WTC11 (cell line): ENCODE results near the gene CASP8. TPM values are rescaled to one million over a fixed set of nuclear protein-coding genes. Genes with fewer than 3 reads are reported as not detected.
A peak's percentile ranks its signal among the peaks of the same experiment; 100 is the strongest.

Experiments used
- ATAC-seq: fragments of 200-7000 bp; cut with Tn5 transposase; 2 replicates; pipeline ENCODE4 v1.10.0; 2021; ENCODE audit warnings: mild to moderate bottlenecking, moderate library complexity
- Bru-seq: library from RNA; stranded (reverse); fragments of 400-500 nt; gene quantifications from one replicate; lab custom pipeline; 2021; lab: Mats Ljungman, UMichigan
- CTCF ChIA-PET: fragments of 300-600 bp; sonication (Branson Sonifier 250); formaldehyde crosslinking; loops from one replicate; lab custom pipeline; 2021; ENCODE audit warnings: antibody characterized with exemption; lab: Charles Lee
- POLR2A ChIA-PET: fragments of 350-600 bp; sonication (Branson Sonifier 250); formaldehyde crosslinking; loops from one replicate; lab custom pipeline; 2021; ENCODE audit warnings: antibody characterized with exemption; lab: Charles Lee
- DNase-seq: peaks from one replicate; pipeline ENCODE4 v3.0.0; 2021; ENCODE audit warnings: low spot score
- H3K27ac Mint-ChIP-seq: 2 replicates; pipeline ENCODE4 v1.8.0; 2021; ENCODE audit warnings: mixed read lengths
- H3K27me3 Mint-ChIP-seq: 2 replicates; pipeline ENCODE4 v1.8.0; 2021; ENCODE audit warnings: low read depth, mild to moderate bottlenecking, moderate library complexity, mixed read lengths
- H3K36me3 Mint-ChIP-seq: 2 replicates; pipeline ENCODE4 v1.8.0; 2021; ENCODE audit warnings: mixed read lengths
- H3K4me1 Mint-ChIP-seq: 2 replicates; pipeline ENCODE4 v1.8.0; 2022; ENCODE audit warnings: mixed read lengths
- H3K4me3 Mint-ChIP-seq: 2 replicates; pipeline ENCODE4 v1.8.0; 2021; ENCODE audit warnings: mild to moderate bottlenecking, moderate library complexity, mixed read lengths
- H3K9me3 Mint-ChIP-seq: 2 replicates; pipeline ENCODE4 v1.8.0; 2021; ENCODE audit warnings: mixed read lengths
- FOXJ3 ChIP-seq: sonication (generic); formaldehyde crosslinking; IDR thresholded peaks from 2 replicates; pipeline ENCODE4 v1.9.0; 2021; ENCODE audit warnings: missing genetic modification reagents, mild to moderate bottlenecking, borderline replicate concordance
- GABPB1 ChIP-seq: sonication (generic); formaldehyde crosslinking; IDR thresholded peaks from 2 replicates; pipeline ENCODE4 v1.8.1; 2023; ENCODE audit warnings: mild to moderate bottlenecking, missing genetic modification reagents
- HMGA2 ChIP-seq: fragments of 250-450 bp; sonication (Bioruptor Pico); IDR thresholded peaks from 2 replicates; pipeline ENCODE4 v1.4.0; 2021; ENCODE audit warnings: mild to moderate bottlenecking, moderate library complexity
- IRF2 ChIP-seq: sonication (generic); formaldehyde crosslinking; IDR thresholded peaks from 2 replicates; pipeline ENCODE4 v1.8.0; 2022; ENCODE audit warnings: low read depth, missing genetic modification reagents, borderline replicate concordance
- MXD4 ChIP-seq: fragments of 250-450 bp; sonication (Bioruptor Pico); IDR thresholded peaks from 2 replicates; pipeline ENCODE4 v1.8.0; 2021; ENCODE audit warnings: mild to moderate bottlenecking, moderate library complexity, borderline replicate concordance
- MYBL2 ChIP-seq: sonication (generic); formaldehyde crosslinking; IDR thresholded peaks from 2 replicates; pipeline ENCODE4 v1.8.1; 2023; ENCODE audit warnings: mild to moderate bottlenecking, moderate library complexity, missing genetic modification reagents
- NFATC4 ChIP-seq: fragments of 250-450 bp; sonication (Bioruptor Pico); IDR thresholded peaks from 2 replicates; pipeline ENCODE4 v1.9.0; 2021; ENCODE audit warnings: mild to moderate bottlenecking
- NFE2L1 ChIP-seq: sonication (generic); formaldehyde crosslinking; IDR thresholded peaks from 2 replicates; pipeline ENCODE4 v1.8.1; 2023; ENCODE audit warnings: missing genetic modification reagents
- NR1H2 ChIP-seq: sonication (generic); formaldehyde crosslinking; IDR thresholded peaks from 2 replicates; pipeline ENCODE4 v1.9.0; 2021; ENCODE audit warnings: mild to moderate bottlenecking, moderate library complexity, missing genetic modification reagents
- NR3C1 ChIP-seq: sonication (generic); formaldehyde crosslinking; conservative IDR thresholded peaks from 2 replicates; pipeline ENCODE4 v1.8.1; 2023; ENCODE audit warnings: low read depth, mild to moderate bottlenecking, missing genetic modification reagents
- PRRX2 ChIP-seq: fragments of 250-450 bp; sonication (Bioruptor Pico); IDR thresholded peaks from 2 replicates; pipeline ENCODE4 v1.8.0; 2021; ENCODE audit warnings: mild to moderate bottlenecking
- TEAD4 ChIP-seq: sonication (generic); formaldehyde crosslinking; IDR thresholded peaks from 2 replicates; pipeline ENCODE4 v1.8.0; 2022; ENCODE audit warnings: mild to moderate bottlenecking, missing genetic modification reagents
- ZNF138 ChIP-seq: sonication (generic); formaldehyde crosslinking; conservative IDR thresholded peaks from 2 replicates; pipeline ENCODE4 v1.8.1; 2022; ENCODE audit warnings: mild to moderate bottlenecking, moderate library complexity, missing genetic modification reagents
- ZNF671 ChIP-seq: fragments of 250-450 bp; sonication (Bioruptor Pico); IDR thresholded peaks from 2 replicates; pipeline ENCODE4 v1.8.0; 2021; ENCODE audit warnings: mild to moderate bottlenecking
- long read RNA-seq, 3 experiments: library from RNA in 1 of 3; library from capped mRNA in 1 of 3; library from polyadenylated mRNA in 1 of 3; unstranded in 2 of 3; stranded (forward) in 1 of 3; transcript quantifications; one replicate each; pipeline ENCODE4 v2.0.0, GENCODE V29; 2021
- total RNA-seq: library from RNA; stranded (reverse); gene quantifications from 3 replicates; pipeline ENCODE4 v1.2.3, GENCODE V29; 2021
- TF ChIP-seq, protein P1 (sequence below): sonication (generic); formaldehyde crosslinking; IDR thresholded peaks from 2 replicates; pipeline ENCODE4 v1.8.0; 2022; ENCODE audit warnings: missing genetic modification reagents
- TF ChIP-seq, protein P2 (sequence below): sonication (generic); formaldehyde crosslinking; IDR thresholded peaks from 2 replicates; pipeline ENCODE4 v1.8.1; 2022; ENCODE audit warnings: low read depth, missing genetic modification reagents, borderline replicate concordance
- TF ChIP-seq, protein P3 (sequence below): fragments of 250-450 bp; sonication (Bioruptor Pico); IDR thresholded peaks from 2 replicates; pipeline ENCODE4 v1.8.0; 2021; ENCODE audit warnings: mild to moderate bottlenecking
- TF ChIP-seq, protein P4 (sequence below): sonication (generic); formaldehyde crosslinking; IDR thresholded peaks from 2 replicates; pipeline ENCODE4 v1.8.1; 2023; ENCODE audit warnings: mild to moderate bottlenecking, missing genetic modification reagents, moderate library complexity
- TF ChIP-seq, protein P5 (sequence below): fragments of 250-450 bp; sonication (Bioruptor Pico); conservative IDR thresholded peaks from 2 replicates; pipeline ENCODE4 v1.9.0; 2021; ENCODE audit warnings: mild to moderate bottlenecking
- TF ChIP-seq, protein P6 (sequence below): sonication (generic); formaldehyde crosslinking; conservative IDR thresholded peaks from 2 replicates; pipeline ENCODE4 v1.8.1; 2022; ENCODE audit warnings: mild to moderate bottlenecking, missing genetic modification reagents

CASP8 gene
- 3.3 to 4.8 TPM (median 4.4 TPM) in 3 replicates for total RNA-seq
- percentile 48 among the genes with signal in this experiment for Bru-seq, nascent RNA
- long read RNA-seq, experiment 1, partial matches to known transcripts = 0 of 6 reads
- long read RNA-seq, experiment 1, other reads (novel, unspliced or antisense) = 4 of 6 reads
- long read RNA-seq, experiment 2, partial matches to known transcripts = 0 of 1 reads
- long read RNA-seq, experiment 2, other reads (novel, unspliced or antisense) = 1 of 1 reads
- long read RNA-seq, experiment 3 = 0 reads

DNA sequence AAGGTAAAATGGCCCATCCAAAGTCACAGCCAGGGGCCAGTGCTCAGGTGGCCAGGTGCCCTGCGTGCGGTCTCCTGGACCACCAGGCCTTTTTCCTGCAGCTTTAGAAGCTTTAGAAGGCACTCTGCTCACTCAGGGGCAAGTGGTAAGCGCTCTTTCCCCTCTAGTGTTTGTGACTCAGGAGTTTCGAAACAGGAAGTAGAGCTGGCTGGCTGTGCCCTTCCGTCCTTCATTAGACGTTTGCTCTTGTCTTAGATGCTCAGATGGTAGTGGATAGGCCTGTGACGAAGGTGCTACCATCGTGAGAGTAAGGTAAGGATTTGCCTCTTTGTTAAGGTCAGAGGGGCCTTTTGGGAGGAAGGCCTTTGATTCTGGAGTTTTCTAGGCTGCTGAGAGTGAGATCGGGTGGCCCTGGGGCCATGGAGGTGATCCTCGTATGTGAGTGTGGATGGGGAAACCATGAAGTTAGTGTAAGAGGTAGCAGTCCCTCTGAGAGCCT is at the start of gene CASP8:
CASP8 (plus strand) TSS at position 235 of the 499 bp plus-strand sequence. CDS start 5,951 bp downstream, outside the sequence.
- peaks cover 23% of the 10 kb centered on the region for H3K4me1 Mint-ChIP-seq

DNA sequence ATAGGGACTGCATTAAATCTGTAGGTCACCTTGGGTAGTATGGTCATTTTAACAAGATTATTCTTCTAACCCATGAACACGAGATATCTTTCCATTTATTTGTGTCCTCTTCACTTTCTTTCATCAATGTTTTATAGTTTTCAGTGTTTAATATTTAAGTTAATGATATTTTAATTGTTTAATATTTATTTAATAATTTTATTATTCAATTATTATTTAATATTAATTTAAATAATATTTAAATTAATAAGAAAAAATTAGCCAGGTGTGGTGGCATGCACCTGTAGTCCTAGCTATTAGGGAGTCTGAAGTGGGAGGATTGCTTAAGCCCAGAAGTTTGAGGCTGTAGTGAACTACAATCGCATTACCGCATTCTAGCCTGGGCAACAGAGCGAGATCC is 44.4 kb upstream of the CASP8 start:
- Mint-ChIP-seq H3K9me3 (peaks cover 6% of the 10 kb centered on the region), H3K27ac (no peak overlapping the region), H3K36me3 (peaks cover 6% of the 10 kb centered on the region), H3K4me1 (peaks cover 16% of the 10 kb centered on the region), H3K4me3 (no peak overlapping the region), H3K27me3 (no peaks in the 10 kb centered on the region; the same call in 1 of the 2 replicates)
- DNase-seq (no peak), ATAC-seq (no peak)
- CTCF ChIA-PET = no interaction called here
- TF ChIP-seq, protein P1, sequence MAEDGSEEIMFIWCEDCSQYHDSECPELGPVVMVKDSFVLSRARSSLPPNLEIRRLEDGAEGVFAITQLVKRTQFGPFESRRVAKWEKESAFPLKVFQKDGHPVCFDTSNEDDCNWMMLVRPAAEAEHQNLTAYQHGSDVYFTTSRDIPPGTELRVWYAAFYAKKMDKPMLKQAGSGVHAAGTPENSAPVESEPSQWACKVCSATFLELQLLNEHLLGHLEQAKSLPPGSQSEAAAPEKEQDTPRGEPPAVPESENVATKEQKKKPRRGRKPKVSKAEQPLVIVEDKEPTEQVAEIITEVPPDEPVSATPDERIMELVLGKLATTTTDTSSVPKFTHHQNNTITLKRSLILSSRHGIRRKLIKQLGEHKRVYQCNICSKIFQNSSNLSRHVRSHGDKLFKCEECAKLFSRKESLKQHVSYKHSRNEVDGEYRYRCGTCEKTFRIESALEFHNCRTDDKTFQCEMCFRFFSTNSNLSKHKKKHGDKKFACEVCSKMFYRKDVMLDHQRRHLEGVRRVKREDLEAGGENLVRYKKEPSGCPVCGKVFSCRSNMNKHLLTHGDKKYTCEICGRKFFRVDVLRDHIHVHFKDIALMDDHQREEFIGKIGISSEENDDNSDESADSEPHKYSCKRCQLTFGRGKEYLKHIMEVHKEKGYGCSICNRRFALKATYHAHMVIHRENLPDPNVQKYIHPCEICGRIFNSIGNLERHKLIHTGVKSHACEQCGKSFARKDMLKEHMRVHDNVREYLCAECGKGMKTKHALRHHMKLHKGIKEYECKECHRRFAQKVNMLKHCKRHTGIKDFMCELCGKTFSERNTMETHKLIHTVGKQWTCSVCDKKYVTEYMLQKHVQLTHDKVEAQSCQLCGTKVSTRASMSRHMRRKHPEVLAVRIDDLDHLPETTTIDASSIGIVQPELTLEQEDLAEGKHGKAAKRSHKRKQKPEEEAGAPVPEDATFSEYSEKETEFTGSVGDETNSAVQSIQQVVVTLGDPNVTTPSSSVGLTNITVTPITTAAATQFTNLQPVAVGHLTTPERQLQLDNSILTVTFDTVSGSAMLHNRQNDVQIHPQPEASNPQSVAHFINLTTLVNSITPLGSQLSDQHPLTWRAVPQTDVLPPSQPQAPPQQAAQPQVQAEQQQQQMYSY (CRISPR knock-in tag) = no peak
- peak; percentile 100 for TF ChIP-seq HMGA2 (CRISPR knock-in tag)
- POLR2A ChIA-PET = no interaction called here

More for the DNA sequence above, at the start of gene CASP8:
- DNase-seq = no peak
- H3K9me3 Mint-ChIP-seq = no peaks in the 10 kb centered on the region
- no peaks in the 10 kb centered on the region for H3K36me3 Mint-ChIP-seq
- TF ChIP-seq MXD4 (CRISPR knock-in tag) (no peak), GABPB1 (CRISPR knock-in tag) (peak; percentile 38; the same call in 1 of the 2 replicates), MYBL2 (CRISPR knock-in tag) (no peak)
- TF ChIP-seq, protein P2, sequence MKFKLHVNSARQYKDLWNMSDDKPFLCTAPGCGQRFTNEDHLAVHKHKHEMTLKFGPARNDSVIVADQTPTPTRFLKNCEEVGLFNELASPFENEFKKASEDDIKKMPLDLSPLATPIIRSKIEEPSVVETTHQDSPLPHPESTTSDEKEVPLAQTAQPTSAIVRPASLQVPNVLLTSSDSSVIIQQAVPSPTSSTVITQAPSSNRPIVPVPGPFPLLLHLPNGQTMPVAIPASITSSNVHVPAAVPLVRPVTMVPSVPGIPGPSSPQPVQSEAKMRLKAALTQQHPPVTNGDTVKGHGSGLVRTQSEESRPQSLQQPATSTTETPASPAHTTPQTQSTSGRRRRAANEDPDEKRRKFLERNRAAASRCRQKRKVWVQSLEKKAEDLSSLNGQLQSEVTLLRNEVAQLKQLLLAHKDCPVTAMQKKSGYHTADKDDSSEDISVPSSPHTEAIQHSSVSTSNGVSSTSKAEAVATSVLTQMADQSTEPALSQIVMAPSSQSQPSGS (CRISPR knock-in tag) = no peak
- H3K27ac Mint-ChIP-seq = peak within 1 kb of the TSS; percentile 67; the same call in 1 of the 2 replicates
- ChIA-PET CTCF (interaction anchor here (0.8 kb wide), 1 partner anchor 16 kb away, joined by 4 read pairs; no protein-coding TSS in a partner anchor), POLR2A (no interaction called here)
- H3K27me3 Mint-ChIP-seq = no peaks in the 10 kb centered on the region
- H3K4me3 Mint-ChIP-seq = no peak within 1 kb of the TSS
- no peak for ATAC-seq

DNA sequence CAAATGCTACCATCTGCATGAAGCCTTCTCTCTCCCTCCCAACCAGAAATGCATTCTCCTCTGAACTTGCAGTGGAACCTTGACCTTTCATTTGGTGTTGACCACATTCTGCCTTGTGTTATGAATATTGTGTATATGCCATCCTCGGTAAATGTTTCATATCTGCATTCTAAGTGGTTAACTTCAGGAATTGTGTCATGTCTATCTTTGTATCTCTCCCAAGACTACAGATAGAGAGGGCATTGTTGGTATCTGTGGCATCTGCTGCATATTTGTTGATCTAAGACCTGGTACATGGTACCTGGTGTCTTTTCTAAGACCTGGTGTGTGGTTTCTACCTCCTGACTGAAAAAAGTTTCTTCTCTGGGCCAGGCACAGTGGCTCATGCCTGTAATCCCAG is 43.4 kb upstream of the CASP8 start:
- H3K36me3 Mint-ChIP-seq = peaks cover 7% of the 10 kb centered on the region
- ATAC-seq = no peak
- DNase-seq = no peak
- peaks cover 16% of the 10 kb centered on the region for H3K9me3 Mint-ChIP-seq
- peaks cover 25% of the 10 kb centered on the region for H3K4me1 Mint-ChIP-seq
- no peak overlapping the region for H3K27ac Mint-ChIP-seq
- POLR2A ChIA-PET = no interaction called here
- CTCF ChIA-PET = no interaction called here
- H3K4me3 Mint-ChIP-seq = no peak overlapping the region
- H3K27me3 Mint-ChIP-seq = no peaks in the 10 kb centered on the region; the same call in 1 of the 2 replicates
- TF ChIP-seq, protein P3, sequence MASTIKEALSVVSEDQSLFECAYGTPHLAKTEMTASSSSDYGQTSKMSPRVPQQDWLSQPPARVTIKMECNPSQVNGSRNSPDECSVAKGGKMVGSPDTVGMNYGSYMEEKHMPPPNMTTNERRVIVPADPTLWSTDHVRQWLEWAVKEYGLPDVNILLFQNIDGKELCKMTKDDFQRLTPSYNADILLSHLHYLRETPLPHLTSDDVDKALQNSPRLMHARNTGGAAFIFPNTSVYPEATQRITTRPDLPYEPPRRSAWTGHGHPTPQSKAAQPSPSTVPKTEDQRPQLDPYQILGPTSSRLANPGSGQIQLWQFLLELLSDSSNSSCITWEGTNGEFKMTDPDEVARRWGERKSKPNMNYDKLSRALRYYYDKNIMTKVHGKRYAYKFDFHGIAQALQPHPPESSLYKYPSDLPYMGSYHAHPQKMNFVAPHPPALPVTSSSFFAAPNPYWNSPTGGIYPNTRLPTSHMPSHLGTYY (CRISPR knock-in tag) = no peak
- no peak for TF ChIP-seq PRRX2
- TF ChIP-seq NFATC4 = no peak
- no peak for TF ChIP-seq ZNF138 (CRISPR knock-in tag)
- TF ChIP-seq, protein P2 (CRISPR knock-in tag) = no peak
- no peak for TF ChIP-seq NR3C1 (CRISPR knock-in tag)
- TF ChIP-seq, protein P4, sequence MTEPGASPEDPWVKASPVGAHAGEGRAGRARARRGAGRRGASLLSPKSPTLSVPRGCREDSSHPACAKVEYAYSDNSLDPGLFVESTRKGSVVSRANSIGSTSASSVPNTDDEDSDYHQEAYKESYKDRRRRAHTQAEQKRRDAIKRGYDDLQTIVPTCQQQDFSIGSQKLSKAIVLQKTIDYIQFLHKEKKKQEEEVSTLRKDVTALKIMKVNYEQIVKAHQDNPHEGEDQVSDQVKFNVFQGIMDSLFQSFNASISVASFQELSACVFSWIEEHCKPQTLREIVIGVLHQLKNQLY = no peak
- TF ChIP-seq NR1H2 (CRISPR knock-in tag) = no peak
- no peak for TF ChIP-seq ZNF671
- TF ChIP-seq, protein P5, sequence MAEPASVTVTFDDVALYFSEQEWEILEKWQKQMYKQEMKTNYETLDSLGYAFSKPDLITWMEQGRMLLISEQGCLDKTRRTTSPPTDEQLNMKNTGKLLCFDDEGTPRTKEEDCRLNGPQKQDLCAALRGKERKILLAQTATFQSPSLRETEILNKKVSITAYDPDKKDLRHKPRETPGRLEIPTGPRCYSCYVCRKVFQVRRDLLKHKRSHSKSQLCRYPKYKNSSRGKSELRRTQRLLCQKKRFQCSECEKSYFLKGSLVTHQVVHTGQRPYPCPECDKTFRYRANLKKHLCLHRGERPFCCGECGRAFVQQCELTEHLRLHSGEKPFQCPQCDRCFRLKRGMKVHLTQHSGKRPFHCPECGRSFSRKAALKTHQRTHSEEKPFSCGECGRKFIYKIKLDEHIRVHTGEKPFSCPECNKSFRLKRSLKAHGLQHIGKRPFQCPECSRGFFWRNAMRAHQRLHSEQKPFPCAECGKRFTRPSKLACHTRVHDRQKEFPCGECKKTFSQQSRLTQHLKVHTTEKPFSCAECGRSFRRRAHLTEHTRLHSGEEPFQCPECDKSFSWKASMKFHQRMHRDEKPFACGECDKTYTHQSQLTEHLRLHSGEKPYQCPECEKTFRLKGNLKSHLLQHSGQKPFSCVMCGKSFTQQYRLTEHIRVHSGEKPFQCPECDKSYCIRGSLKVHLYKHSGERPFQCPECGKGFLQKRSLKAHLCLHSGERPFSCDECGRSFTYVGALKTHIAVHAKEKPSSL (CRISPR knock-in tag) = no peak
- TF ChIP-seq IRF2 = no peak
- no peak for TF ChIP-seq FOXJ3 (CRISPR knock-in tag)
- no peak for TF ChIP-seq TEAD4 (CRISPR knock-in tag)
- TF ChIP-seq, protein P6, sequence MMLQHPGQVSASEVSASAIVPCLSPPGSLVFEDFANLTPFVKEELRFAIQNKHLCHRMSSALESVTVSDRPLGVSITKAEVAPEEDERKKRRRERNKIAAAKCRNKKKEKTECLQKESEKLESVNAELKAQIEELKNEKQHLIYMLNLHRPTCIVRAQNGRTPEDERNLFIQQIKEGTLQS = no peak
- TF ChIP-seq NFE2L1 (CRISPR knock-in tag) = no peak
